GM12865 (cell line): ENCODE data around the gene ADARB1.

Experiments
- DNase-seq: peaks from one replicate; pipeline ENCODE4 v3.0.0; 2010; ENCODE audit warnings: low read depth
- H3K4me3 ChIP-seq: 2 replicates; pipeline ENCODE4 v1.5.1; 2011; ENCODE audit warnings: mild to moderate bottlenecking, low read depth, low read length, control low read depth
- CTCF ChIP-seq: IDR thresholded peaks from 2 replicates; pipeline ENCODE4 v1.5.1; 2011; ENCODE audit warnings: low read length, control low read depth, low read depth, inconsistent platforms; ENCODE audit not compliant: insufficient read depth; ENCODE audit errors: missing control alignments

The ADARB1 gene

GRCh38 chr21:45048026-45048698 lies 26.2 kb upstream of the ADARB1 start:
- no peak overlapping the region for H3K4me3 ChIP-seq
- DNase-seq, result no peak
- no peak for TF ChIP-seq CTCF

GRCh38 chr21:45048968-45049367 lies 25.4 kb upstream of the ADARB1 start:
- no peak overlapping the region for H3K4me3 ChIP-seq
- DNase-seq, result no peak
- no peak for TF ChIP-seq CTCF

GRCh38 chr21:45049714-45050344 lies 24.6 kb upstream of the ADARB1 start:
- no peak for DNase-seq
- no peak overlapping the region for H3K4me3 ChIP-seq
- no peak for TF ChIP-seq CTCF

GRCh38 chr21:45050345-45050796 lies 24.0 kb upstream of the ADARB1 start:
- TF ChIP-seq CTCF, result no peak
- DNase-seq, result no peak

GRCh38 chr21:45050797-45051489 lies 23.4 kb upstream of the ADARB1 start:
- no peak for TF ChIP-seq CTCF
- no peak for DNase-seq
- H3K4me3 ChIP-seq, result no peak overlapping the region

More at GRCh38 chr21:45050345-45050796, 24.0 kb upstream of the ADARB1 start:
- no peak overlapping the region for H3K4me3 ChIP-seq

- no peak for DNase-seq
- no peak for TF ChIP-seq CTCF
- no peak overlapping the region for H3K4me3 ChIP-seq
Measured at GRCh38 chr21:45051580-45052434, 22.6 kb upstream of the ADARB1 start.
